HG02840 (cell line): Measurements from ENCODE around the gene ZFYVE19.
A peak's percentile ranks its signal among the peaks of the same experiment; 100 is the strongest.

Experiments
- ATAC-seq: cut with Tn5 transposase; IDR thresholded peaks from one replicate; pipeline ENCODE4 v1.9.1; 2021; ENCODE audit warnings: mild to moderate bottlenecking, moderate library complexity, moderate number of reproducible peaks; ENCODE audit not compliant: unreplicated experiment, low FRiP score

Gene ZFYVE19, protein sequence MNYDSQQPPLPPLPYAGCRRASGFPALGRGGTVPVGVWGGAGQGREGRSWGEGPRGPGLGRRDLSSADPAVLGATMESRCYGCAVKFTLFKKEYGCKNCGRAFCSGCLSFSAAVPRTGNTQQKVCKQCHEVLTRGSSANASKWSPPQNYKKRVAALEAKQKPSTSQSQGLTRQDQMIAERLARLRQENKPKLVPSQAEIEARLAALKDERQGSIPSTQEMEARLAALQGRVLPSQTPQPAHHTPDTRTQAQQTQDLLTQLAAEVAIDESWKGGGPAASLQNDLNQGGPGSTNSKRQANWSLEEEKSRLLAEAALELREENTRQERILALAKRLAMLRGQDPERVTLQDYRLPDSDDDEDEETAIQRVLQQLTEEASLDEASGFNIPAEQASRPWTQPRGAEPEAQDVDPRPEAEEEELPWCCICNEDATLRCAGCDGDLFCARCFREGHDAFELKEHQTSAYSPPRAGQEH

DNA sequence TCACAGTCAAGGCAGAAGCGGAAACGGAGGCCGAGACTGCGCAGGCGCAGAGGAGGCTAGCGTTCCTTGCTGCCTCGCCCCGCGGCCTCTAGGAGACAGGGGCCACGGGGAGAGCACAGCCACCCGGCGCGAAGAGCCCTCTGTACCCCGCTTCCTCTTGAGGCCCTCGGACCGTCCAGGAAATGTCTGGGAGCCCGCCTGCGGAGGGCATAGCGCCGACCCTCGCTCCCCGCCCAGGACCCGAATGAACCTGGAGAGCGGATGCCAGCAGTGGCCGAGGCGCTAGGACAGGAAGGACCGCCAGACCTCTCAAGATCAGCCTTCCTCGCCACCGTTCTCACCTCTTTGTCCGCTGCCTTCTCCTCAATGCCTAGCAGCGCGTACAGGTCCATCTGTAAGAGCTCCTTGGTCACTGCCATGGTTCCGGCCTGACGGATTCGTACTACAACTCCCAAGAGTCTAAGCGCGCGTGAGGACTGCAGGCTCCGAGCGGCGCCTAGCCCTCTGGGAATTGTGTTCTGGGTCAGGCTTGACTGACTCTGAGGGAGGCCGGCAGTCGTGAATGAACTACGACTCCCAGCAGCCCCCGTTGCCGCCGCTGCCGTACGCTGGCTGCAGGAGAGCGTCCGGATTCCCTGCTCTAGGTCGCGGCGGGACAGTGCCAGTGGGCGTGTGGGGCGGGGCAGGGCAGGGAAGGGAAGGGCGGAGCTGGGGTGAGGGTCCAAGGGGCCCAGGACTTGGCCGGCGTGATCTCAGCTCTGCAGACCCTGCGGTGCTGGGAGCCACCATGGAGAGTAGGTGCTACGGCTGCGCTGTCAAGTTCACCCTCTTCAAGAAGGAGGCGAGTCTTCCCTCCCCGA, at the start of gene ZFYVE19, which contains the start of gene DNAJC17:
Gene ZFYVE19 (plus strand): TSS at position 62 of the 860 bp plus-strand sequence. CDS start 501 bp downstream, at position 563.
Gene DNAJC17 (minus strand): TSS at position 446 of the 860 bp plus-strand sequence. CDS start 27 bp downstream, at position 419.
- peak; percentile 91 for ATAC-seq

DNA sequence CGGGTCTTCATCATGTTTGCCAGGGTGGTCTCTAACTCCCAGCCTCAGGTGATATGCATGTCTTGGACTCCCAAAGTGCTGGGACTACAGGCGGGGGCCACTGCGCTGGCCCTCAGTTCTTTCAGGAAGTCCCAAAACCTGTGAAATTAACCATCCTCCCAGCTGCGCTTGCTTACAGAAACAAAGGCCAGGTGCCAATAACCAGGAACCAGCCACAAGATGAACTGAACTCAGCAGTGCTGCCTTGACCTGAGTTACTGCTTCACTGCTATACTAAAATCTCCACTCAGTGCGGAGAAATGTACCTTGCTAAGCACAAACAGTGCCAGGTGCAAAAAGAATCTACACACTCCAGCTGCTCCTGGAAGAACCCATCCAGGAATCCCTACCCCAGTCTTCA, 46.9 kb upstream of the ZFYVE19 start:
- no peak for ATAC-seq

DNA sequence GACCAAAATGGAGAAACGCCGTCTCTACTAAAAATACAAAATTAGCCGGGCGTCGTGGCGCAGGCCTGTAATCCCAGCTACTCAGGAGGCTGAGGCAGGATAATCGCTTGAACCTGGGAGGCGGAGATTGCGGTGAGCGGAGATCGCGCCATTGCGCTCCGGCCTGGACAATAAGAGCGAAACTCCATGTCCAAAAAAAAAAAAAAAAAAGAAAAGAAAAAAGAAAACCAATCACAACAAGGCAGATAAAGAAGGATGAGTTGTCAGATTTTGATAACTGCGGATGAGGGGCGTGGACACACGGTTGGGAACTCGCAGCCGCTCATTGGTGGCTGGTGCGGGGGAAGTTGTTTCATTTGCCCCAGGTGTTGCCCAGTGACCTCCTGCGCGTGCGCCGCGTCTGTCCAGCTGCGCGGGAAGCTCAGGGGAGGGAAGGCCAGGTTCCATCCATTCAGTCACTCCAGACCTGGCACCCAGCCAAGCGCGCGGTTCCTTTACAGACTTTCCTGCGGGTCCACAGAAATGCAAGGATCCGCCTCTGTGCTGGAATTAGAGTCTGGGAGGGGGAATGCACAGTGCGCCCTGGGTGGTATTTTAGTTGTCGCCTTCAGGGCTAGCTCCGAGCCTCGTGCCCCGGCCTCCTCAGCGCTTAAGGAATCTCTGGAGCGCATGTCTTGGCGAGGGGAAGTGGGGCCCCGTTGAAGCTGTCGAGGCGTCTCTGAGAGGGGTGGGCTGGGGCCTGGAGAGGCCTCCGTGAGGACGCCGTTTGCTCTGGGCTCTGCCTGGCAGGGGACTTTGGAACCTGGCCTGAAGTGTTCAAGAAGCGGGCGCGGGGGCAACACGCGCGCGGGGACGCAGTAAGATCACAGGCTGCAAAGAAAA, 43.7 kb upstream of the ZFYVE19 start:
- no peak for ATAC-seq

DNA sequence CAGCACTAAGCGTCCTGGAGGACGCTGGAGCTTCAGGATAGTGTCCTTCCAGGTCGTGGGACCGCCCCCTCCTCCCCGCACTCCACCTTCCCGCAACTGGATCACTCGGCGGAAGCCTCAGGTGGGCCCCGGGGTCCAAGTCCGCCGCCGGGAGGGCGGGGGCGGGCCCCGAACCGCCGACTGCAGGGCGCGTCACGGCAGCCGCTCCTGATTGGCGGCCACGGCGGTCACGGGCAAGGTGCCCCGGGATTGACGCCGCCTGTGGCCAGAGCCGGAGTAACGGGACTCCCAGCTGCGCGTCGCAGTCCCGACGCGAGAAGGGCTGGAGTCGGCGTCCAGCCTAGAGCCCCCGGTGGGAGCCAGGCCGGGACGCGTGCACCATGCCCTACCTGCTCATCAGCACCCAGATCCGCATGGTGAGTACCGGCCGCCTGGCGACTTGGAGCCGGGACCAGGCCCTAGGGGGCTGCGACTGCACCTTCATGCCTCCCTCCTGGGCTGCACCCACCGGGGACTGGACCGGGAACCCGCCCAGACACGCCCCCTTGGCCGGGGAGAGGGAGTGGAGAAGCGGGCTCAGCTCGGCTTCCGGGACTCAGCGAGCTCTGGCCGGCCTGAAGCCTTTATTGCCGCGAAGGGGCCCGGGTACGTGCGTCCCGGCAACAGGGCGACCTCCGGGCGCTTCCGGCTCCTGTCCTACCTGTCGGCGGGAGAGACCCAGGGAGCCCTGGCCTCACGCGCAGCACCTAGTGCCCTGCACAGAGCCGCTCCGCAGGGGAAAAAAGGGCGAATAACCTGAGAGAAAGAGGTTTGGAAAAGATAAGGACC, 42.9 kb upstream of the ZFYVE19 start, which contains the start of gene GCHFR:
Gene GCHFR (plus strand): TSS at position 268 of the 828 bp plus-strand sequence. CDS start 113 bp downstream, at position 381.
- ATAC-seq: peak; percentile 44

DNA sequence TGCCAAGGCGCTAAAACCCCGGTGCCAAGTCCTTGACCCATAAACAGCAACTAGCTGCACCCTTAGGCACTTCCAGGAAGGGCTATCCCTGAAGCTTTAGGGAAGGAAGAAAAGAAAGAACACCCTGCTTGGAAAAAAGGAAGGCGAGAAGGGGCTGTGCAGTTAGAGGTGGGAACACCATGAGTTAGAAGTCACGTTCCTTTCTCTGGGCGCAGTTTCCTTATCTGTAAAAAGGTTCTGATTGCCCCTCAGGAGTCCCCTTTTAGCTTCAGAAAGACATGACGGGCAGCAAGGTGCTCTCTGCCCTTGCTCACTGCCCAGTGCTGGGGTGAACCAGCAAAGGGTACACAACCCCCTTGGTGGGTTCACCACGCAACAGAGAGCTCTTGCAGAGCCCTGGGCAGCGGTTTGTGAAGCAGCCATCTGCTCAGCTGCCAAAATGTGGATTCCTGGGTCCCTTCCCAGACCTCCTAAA, 42.2 kb upstream of the ZFYVE19 start:
- ATAC-seq: no peak

DNA sequence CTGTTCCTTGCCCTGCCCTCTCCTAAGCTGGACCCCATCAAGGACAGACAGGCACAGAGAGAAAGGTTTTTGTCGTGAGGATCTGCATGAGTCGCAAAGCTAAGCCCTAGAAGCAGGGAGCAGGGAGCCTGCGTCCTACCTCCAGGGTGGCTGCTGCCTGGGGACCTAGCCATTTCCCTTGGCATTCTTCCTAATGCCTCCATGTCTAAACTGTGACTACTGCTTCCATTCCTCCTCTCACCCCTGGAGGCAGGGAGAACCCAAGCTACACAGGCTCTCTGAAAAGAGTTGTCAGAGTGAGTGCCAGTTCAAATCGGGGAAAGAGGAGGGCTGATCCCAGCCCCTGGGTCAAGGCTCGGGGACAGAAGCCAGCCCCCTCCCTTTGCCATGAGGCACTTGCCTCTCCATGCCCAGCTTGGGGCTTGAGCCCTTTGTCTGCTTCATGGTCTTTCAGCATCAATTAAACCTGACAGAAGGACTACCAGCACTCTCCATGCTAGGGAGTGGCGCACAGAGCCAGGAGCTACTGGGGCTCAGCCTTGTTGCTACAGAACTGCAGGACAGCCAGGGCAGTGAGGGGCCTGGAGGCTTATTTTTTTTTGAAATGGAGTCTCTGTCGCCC, 40.6 kb upstream of the ZFYVE19 start:
- ATAC-seq: no peak

DNA sequence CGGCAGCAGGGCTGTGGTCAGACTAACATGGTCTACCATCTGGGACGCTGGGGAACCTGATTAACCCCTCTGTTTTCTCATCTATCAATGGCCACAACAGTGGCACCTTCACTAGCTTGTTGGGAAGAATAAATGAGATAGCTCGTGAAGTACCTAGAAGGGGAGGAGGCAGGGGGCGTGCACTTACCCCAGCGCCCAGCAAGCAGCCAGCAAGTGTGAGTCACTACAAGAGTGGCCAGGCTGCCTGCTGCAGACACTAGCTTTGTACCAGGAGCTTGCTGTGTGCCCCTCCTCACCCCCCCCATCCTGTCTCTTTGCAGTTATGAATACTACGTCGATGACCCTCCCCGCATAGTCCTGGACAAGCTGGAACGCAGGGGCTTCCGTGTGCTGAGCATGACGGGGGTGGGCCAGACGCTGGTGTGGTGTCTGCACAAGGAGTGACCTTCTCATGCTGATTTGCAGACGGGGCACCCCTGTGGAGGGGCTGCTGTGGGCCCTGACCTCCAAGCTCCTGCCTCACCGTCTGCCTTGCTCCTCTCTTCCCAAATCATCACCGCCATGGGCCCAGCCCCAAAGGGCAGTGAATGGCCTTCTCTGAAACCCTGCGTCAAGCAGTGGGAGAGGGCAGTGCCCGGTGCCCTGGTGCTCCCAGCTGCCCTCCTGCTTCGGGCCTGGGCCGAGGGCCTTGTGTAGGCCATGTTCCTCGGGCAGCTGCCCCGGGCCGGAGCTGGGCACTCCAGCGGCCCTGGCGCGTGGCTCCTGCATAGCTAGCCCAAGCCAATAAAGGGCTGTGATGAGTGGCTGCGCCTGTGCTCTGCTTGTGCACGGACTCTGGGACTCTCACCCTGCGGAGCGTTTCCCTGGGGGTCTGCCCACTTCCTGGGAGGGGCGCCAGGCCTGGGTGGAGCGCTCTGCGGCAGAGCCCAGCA, 39.7 kb upstream of the ZFYVE19 start:
- ATAC-seq: no peak

DNA sequence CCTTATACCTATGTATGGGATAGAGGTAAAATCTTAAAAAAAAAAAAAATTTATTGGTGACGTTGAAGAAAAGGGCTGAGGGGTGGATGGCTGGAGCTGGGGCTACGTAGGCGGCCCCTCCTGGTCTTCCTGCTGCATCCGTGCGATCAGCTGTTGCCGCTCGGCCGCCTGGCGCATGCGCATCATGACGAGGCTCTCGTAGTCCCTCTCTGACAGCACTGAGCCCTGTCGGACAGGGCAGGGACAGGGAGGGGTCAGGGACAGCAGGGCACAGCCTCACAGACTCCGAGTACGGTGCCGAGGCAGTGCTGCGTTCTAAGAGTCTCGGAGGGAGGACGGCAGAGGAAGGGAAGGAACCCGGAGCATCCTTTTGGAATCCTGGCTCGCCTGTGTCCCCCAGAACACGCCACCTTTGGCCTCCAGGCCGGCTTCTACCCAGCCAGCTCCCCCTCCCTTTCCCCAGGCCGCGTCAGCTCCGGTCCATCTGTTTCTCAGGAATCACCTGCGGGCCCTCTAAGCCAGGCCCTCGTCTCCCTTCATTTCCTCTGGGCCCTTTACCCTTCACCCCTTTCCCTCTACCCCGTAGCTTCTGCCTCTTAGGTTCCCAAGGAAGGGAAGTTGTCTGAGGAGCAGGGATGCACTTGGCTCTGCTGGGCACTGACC, 38.9 kb upstream of the ZFYVE19 start:
- no peak for ATAC-seq

DNA sequence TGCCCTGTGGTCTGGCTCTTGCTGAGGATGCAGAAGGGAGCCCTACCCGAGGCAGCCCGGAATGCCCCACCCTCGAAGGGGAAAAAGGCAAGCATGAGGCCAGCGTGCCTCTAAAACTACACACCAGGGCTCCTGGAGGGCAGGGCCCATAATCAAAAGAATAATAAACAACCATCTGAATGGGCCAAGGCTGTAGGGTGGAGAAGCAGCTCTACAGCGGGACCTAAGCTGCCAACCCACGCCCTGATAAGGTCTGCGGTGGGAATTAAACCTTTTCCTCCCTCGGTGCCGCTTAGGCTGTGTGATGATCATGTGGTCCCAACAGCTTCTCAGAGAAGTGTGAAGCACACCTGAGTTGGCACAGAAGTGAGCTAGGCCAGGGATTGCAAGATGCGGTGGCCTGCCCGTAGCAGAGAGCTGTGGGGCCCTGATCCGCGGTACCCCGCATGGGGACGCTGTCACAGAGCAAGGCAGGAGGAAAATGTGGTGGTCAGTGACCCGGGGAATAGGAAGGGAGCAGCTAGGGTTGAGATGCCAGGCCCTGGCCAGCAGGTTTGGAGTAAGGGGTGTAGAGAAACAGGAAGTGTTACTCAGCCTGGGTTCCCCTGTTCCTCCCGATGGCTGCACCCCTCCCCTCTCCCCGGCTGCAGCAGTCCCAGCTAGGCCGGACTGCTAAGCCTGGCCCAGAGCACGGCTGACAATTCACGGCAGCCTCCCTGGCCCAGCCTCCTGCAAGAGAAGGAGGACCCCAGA, 38.2 kb upstream of the ZFYVE19 start:
- no peak for ATAC-seq

DNA sequence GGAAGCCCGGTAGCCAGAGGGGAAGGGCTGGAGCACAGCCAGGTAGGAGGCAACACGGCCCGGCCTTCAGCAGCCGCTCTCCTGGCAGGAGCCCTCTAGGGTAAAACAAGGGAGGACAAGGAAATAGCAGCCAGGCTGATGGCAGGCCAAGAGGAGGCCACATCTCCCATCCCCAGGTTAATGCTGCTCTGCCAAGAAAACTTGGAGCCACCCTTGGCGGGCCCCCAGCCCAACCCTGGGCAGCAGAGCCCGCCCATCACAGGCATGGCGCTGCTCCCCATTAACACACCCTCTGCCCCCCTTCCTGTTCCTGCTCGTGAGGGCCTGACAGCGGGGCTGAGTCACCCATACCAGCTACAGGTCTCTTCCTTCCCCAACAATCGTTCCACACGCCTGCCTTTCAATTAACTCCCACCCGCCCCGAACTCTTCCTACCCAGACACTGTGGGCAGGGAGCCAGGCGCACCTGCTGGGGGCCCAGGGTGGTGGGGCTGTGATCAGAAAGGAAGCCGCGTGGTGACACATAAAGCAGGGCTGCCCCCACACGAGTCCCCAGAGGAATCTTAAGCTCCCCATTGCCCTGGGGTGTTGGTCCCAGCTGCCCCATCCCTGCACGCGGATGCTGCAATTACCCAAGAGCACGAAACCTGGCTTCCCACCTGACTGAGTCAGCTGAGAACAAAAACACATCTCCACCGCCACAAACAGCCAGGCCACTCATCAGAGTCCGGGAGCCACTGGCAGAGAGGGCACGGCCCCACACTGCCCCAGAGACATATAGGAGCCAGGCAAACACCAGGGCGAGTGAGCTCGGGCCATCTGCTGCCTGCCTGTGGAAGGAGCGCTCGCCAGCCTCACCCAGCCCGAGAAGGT, 37.4 kb upstream of the ZFYVE19 start, which contains the start of gene C15orf62:
Gene C15orf62 (plus strand): TSS at position 707 of the 873 bp plus-strand sequence. CDS start 516 bp downstream, outside the sequence.
- ATAC-seq: no peak

DNA sequence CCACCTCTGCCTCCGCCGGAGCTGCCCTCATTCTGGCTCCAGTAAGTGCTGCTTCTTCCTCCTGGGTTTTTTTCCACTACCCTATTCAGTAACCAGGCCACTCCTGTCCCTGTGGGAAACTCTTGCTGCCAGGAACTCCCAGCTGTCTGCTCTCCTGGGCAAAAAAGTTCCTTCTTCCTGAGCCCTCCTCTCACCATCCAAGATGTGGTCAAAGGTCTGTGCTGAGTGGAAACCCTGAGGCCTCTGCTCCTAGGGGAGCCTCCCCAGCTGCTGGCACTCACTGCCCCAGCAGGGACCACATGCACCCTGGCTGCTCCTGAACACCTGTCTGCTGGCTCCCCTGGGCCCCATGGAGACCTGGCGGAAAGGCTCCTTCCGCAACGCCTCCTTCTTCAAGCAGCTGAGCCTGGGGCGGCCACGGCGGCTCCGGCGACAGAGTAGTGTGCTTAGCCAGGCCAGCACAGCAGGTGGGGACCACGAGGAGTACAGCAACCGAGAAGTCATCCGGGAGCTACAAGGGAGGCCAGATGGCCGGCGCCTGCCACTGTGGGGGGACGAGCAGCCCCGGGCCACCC, 36.7 kb upstream of the ZFYVE19 start:
- ATAC-seq: no peak

DNA sequence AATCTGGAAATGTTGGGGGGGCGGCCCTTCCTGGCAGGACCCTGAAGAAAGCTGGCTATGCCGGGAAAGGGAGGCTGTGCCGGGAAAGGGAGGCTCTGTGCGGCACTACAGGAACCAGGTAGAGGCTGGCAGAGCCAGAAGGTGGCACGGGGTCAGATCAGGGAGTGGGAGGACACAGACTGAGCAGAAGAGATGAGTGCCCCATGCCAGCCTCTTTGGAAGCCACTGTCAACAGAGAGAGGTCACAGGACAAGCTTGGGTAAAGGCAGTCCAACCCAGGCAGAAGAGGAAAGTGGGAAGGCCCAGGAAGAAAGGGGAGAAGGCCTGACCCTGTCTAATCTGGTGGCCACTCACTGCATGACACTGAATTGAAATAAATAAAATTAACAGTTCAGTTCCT, 35.6 kb upstream of the ZFYVE19 start:
- ATAC-seq: no peak

DNA sequence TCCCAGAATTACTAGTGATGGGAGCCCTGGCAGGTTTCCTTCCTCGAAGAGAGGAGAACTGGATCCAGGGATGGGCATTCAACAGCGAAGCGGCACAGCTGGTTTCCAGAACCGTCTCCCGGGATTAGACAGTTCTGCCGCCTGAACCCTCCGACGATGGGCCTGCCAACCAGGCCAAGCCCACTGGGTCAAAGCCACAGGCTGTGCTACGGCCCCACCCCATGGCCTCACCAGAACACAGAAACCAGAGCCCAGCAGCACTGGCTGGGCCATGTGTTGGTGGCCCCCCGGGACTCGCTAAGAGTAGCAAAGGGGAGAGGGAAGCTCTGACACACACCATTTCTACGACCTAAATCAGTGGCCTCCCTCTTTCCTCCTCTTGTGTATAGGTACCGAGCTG, 34.9 kb upstream of the ZFYVE19 start:
- ATAC-seq: no peak

DNA sequence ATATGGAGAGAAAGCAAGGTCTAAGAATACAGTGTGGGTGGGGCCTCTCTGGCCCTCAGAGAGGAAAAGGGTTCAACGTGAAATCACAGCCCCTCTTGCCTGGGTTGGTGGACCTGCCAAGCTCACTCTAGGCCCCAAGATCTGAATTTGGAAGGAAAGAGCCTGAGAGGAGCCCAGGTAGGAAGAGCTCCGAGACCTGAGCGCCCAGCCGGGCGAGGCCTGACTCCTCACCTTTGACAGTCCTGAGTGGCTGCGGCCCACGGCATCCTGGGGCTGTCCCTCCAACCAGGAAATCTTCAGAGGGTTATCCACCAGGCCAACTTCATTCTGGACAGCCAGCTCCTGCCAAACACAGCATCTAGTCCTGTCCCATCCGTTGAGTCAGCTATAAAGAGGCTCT, 33.4 kb upstream of the ZFYVE19 start:
- ATAC-seq: no peak

DNA sequence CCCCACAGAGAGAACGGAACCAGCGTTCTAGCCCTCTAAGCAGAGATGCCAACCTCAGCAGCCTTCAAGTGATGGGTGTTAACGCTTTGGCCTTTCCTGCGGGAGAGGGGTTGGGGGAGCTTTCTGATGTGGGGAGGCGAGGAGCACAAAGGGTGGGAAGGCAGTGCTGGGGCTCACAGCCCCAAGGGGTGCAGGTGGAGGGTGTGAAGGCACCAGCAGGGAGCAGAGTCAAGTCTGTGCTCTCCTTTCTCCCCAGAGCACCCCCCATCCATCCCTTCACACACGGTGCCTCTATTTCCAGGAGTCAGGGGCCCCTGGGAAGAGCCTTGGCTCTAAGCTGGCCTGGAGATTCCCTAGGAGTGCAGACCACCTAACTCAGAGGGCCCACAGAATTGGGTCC, 33.0 kb upstream of the ZFYVE19 start:
- ATAC-seq: no peak
